SU-DHL-6 (cell line): ENCODE data around the gene GTF2IRD2.
"Not testable (repeated sequence)": the region's sequence is repeated elsewhere in the genome, so short reads cannot be mapped to it uniquely, and the experiment has no call there.

Experiments
- H2AFZ ChIP-seq: fragments of 200-600 bp; sonication (generic); 2 replicates; pipeline ENCODE4 v1.6.1; 2014; ENCODE audit warnings: low read depth, mild to moderate bottlenecking, moderate library complexity, mixed read lengths, antibody characterized with exemption, low read length; ENCODE audit not compliant: severe bottlenecking
- H3F3A ChIP-seq: fragments of 200-600 bp; shearing (Covaris generic); 2 replicates; pipeline ENCODE4 v1.6.0; 2016; ENCODE audit warnings: antibody characterized with exemption, mild to moderate bottlenecking; ENCODE audit not compliant: insufficient read depth
- H3K27ac ChIP-seq: fragments of 200-600 bp; sonication (generic); 2 replicates; pipeline ENCODE4 v1.5.1; 2016; ENCODE audit warnings: low read depth, mild to moderate bottlenecking, low read length, moderate library complexity, mixed read lengths
- H3K27me3 ChIP-seq: fragments of 200-600 bp; sonication (generic), shearing (Covaris generic); 2 replicates; pipeline ENCODE4 v1.6.0; 2014; ENCODE audit warnings: mild to moderate bottlenecking, low read length
- H3K36me3 ChIP-seq: fragments of 200-600 bp; sonication (generic); 2 replicates; pipeline ENCODE4 v1.6.1; 2014; ENCODE audit warnings: mild to moderate bottlenecking, low read length, mixed read lengths
- H3K4me2 ChIP-seq: fragments of 300-600, 200-600 bp; shearing (Covaris generic), sonication (generic); 2 replicates; pipeline ENCODE4 v1.6.0; 2014; ENCODE audit warnings: low read length, low read depth, mild to moderate bottlenecking; ENCODE audit not compliant: poor library complexity, severe bottlenecking
- H3K4me3 ChIP-seq: fragments of 200-600 bp; sonication (generic); 2 replicates; pipeline ENCODE4 v1.5.1; 2014; ENCODE audit warnings: antibody characterized with exemption, low read length, mild to moderate bottlenecking, mixed read lengths; ENCODE audit not compliant: insufficient read depth, poor library complexity, severe bottlenecking
- H3K79me2 ChIP-seq: fragments of 200-600 bp; sonication (generic); 2 replicates; pipeline ENCODE4 v1.6.1; 2014; ENCODE audit warnings: mild to moderate bottlenecking, low read length, moderate library complexity; ENCODE audit not compliant: insufficient read depth
- H3K9ac ChIP-seq: fragments of 200-600 bp; sonication (generic); 2 replicates; pipeline ENCODE4 v1.7.0; 2014; ENCODE audit warnings: mild to moderate bottlenecking, low read length
- H3K9me2 ChIP-seq: fragments of 200-600 bp; sonication (generic); replicated peaks from 2 replicates; pipeline ENCODE4 v1.6.1; 2014; ENCODE audit warnings: low read length; ENCODE audit not compliant: insufficient read depth
- H3K9me3 ChIP-seq: fragments of 200-600 bp; sonication (generic); 2 replicates; pipeline ENCODE4 v1.6.1; 2014; ENCODE audit warnings: low read length, mixed read lengths; ENCODE audit not compliant: insufficient read depth
- H4K20me1 ChIP-seq: fragments of 200-600 bp; sonication (generic); 2 replicates; pipeline ENCODE4 v1.6.1; 2014; ENCODE audit warnings: low read depth, mild to moderate bottlenecking, antibody characterized with exemption, low read length, moderate library complexity, mixed read lengths

Gene GTF2IRD2

DNA sequence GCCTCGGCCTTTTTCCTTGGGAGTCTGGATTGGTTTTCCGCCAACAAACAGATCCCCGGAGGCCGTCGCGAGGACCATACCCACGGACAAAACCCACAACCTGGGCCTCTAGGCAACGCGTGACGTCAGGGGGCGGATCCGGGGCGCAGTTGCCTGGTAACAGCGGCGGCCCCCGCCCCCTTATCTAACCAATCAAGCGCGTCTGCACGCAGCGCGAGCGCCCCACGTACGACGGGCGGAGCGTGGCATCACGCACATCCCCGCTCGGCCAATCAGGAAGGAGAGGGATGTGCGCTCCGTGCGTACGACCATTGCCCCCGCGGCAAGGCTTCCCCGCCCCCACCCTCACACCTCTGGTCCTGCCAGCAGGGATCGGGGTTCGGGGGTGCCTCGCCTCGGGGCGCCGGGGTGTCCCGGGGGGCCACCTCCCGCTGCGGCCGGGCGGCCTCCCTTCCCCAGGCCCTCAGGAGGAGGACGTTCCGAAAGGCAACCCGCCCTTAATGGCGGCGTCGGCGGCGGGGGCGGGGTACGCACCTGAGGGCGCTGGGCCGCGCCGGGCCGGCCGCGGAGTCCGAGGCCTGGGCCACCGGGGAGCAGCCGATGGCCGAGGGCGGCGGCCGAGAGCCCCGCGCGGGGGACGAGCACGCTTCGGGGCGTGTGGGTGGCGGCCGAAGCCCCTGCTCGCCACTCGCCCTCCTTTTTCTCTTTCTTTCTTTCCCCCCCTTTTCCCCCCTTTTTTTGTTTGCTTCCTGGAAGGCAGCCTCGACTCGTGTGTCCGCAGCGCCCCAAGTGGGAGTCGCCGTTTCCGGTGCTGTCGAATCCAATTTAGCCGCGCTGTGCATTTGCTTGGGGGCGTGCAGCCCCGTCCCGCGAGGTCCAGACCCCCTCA is at the start of gene GTF2IRD2:
Gene GTF2IRD2 (minus strand): TSS at position 773 of the 889 bp plus-strand sequence. CDS start 15,227 bp downstream, outside the sequence.
- H3K79me2 ChIP-seq, H2AFZ ChIP-seq, H3K36me3 ChIP-seq, H3K9me3 ChIP-seq, H4K20me1 ChIP-seq, H3K27me3 ChIP-seq, H3K9me2 ChIP-seq, H3K4me3 ChIP-seq, H3F3A ChIP-seq: not testable (repeated sequence)
- Histone ChIP-seq H3K27ac (peak within 1 kb of the TSS; percentile 35; the same call in 1 of the 2 replicates), H3K4me2 (peak within 1 kb of the TSS; percentile 24), H3K9ac (peak within 1 kb of the TSS; percentile 44; the same call in 1 of the 2 replicates)

DNA sequence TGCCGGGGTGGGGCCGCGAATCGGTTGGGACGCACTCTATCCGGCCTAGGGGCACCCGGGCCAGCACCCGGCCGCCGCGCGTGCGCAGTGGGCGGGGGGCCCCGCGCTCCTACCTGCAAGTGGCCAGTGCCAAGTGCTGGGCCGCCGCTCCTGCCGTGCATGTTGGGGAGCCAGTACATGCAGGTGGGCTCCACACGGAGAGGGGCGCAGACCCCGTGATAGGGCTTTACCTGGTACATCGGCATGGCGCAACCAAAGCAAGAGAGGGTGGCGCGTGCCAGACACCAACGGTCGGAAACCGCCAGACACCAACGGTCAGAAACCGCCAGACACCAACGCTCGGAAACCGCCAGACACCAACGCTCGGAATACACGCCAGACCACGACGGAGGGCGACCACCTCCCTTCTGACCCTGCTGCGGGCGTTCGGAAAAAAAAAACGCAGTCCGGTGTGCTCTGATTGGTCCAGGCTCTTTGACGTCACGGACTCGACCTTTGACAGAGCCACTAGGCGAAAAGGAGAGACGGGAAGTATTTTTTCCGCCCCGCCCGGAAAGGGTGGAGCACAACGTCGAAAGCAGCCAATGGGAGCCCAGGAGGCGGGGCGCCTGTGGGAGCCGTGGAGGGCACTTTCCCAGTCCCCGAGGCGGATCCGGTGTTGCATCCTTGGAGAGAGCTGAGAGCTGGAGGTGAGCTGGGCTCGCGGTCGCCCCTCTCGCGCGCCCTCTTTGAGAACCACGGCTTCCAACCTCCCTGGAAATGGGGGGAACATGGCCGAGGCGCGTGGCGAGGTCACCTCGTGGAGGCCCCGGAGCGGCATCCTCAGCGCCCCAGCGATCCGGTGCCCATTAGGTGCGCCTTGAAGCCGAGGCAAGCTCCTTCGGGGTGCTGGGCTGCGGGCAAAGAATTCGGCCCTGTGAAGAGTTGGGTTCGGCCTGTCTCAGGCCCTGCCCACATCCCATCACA is 39.0 kb upstream of the GTF2IRD2 start:
- peak overlapping the region; percentile 35 for H3K4me2 ChIP-seq
- H3K79me2 ChIP-seq, H3K9me3 ChIP-seq, H4K20me1 ChIP-seq, H3K9me2 ChIP-seq, H3F3A ChIP-seq, H3K36me3 ChIP-seq, H2AFZ ChIP-seq, H3K27me3 ChIP-seq: not testable (repeated sequence)
- peak overlapping the region; percentile 70 for H3K9ac ChIP-seq
- peak overlapping the region; percentile 76 for H3K27ac ChIP-seq
- H3K4me3 ChIP-seq: peak overlapping the region; percentile 60

DNA sequence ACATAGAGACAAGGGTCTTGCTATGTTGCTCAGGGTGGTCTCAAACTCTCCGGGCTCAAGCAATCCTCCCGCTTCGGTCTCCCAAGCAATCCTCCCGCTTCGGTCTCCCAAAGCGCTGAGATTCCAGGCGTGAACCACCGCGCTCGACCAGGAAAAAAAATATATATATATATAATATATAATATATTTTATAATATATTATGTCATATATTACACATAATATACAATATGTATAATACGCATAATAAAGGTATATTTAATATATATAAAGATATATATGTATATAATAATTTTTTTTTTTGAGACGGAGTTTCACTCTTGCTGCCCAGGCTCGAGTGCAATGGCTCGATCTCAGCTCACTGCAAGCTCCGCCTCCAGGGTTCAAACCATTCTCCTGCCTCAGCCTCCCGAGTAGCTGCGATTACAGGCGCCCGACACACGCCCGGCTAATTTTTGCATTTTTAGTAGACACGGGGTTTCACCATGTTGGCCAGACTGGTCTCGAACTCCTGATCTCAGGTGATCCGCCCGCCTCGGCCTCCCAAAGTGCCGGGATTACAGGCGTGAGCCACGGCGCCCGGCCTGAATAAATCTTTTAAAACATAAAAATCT is 38.2 kb upstream of the GTF2IRD2 start:
- not testable (repeated sequence) for H3K4me3 ChIP-seq, H4K20me1 ChIP-seq, H3K9me3 ChIP-seq, H3K4me2 ChIP-seq, H3K27ac ChIP-seq, H2AFZ ChIP-seq, H3K9me2 ChIP-seq, H3K79me2 ChIP-seq, H3F3A ChIP-seq, H3K36me3 ChIP-seq, H3K27me3 ChIP-seq
- peak overlapping the region; percentile 62; the same call in 1 of the 2 replicates for H3K9ac ChIP-seq

DNA sequence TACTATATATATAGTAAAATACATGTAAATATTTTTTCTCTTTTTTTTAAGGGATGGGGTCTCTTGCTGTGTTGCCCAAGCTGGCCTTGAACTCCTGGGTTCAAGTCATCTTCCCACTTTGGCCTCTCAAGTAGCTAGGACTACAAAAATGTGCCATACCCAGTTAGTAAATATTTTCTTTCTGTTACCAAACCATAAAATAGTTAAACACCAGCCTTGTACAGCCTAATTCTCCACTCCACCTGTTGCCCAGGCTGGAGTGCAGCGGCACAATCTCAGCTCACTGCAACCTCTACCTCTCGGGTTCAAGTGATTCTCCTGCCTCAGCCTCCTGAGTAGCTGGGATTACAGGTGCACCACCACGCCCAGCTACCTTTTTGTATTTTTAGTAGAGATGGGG is 33.9 kb upstream of the GTF2IRD2 start:
- not testable (repeated sequence) for H2AFZ ChIP-seq, H3K9me3 ChIP-seq, H3K79me2 ChIP-seq, H3K9ac ChIP-seq, H3F3A ChIP-seq, H3K4me2 ChIP-seq, H3K27ac ChIP-seq, H3K9me2 ChIP-seq, H3K4me3 ChIP-seq, H4K20me1 ChIP-seq, H3K27me3 ChIP-seq, H3K36me3 ChIP-seq

DNA sequence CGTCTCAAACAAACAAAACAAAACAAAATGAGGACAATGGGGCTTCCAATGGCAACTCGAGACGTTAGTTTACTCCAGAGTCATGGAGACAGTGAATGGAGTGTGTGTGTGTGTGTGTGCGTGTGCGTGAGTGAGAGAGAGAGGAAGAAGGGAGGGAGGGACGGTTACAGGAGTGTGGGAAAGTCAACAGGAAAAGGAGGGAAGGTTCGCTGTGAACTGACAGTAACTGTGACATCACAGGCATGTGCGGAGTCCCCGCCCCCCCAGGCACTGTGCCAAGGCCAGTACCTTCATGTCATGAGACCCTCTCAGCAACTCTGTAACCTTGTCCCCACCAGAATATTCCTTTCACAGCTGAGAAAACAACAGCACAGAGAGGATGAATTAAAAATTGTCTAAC is 30.7 kb upstream of the GTF2IRD2 start:
- H4K20me1 ChIP-seq, H3K4me3 ChIP-seq: not testable (repeated sequence)

DNA sequence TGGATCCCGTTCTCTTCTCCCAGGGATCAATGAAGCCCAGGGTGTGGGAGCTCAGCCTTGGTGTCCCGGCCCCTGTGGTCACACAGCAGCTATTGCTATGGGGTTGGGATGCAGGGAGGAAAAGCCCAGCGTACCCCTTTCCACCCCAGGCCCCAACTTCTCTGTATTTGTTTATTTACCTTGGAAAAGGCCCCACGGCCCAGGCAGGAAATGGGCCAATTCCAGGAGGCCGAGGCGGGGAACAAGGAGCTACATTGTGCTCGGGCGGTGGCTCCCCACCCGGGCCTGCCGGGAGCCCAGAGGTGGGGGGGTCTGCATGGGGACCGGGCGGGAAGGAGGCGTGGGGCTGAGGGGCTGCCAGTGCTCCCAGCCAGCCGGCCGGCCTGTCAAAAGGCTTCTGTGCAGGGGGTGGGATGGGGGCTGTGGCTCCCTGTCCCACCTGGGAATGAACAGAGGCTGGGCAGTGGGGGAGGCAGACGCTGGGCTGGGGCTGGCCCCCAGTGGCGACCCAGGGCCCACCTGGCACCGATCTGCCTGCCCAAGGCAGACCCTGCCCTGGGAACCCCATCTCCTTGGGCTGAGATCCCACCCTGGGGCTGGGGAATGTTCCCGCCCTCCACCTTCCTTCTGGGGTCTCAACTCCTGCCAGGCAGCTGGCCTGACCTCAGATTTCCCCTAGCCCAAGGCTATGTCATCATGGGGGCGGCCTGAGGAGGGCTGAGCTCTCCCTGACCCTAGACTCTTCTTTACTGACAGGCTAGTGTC is 23.5 kb upstream of the GTF2IRD2 start:
- H3K4me3 ChIP-seq, H3K9ac ChIP-seq: not testable (repeated sequence)

More for the DNA sequence above, 30.7 kb upstream of the GTF2IRD2 start:
- H3K27ac ChIP-seq, H3K27me3 ChIP-seq, H3K9me3 ChIP-seq, H3F3A ChIP-seq, H3K36me3 ChIP-seq, H3K9ac ChIP-seq, H3K79me2 ChIP-seq, H3K4me2 ChIP-seq, H2AFZ ChIP-seq, H3K9me2 ChIP-seq: not testable (repeated sequence)

DNA sequence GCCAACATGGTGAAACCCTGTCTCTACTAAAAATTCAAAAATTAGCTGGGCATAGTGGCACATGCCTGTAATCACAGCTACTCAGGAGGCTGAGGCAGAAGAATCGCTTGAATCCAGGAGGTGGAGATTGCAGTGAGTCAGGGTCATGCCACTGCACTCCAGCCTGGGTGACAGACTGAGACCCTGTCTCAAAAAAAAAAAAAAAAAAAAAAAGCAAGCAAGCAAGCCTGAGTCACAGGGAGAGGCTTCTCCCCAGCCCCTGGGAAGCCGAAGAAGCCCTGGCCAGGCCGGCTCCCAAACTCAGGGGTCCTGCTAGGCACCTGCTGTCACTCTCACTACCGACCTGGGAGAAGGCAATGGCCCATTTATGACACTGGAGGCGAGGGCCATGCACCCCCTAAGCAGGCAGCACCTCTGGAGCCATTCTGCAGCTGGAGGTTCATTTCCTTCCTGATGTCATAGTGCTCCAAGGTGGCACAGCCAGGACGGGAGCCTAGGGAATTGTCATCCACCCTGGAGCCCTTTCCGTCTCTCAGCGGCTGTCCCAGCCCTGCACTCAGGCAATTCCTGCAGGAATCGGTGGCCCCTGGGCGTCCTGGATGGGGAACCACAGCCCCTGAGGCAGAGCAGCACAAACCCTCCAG is 22.8 kb upstream of the GTF2IRD2 start:
- H3K27ac ChIP-seq, H3K36me3 ChIP-seq, H3K79me2 ChIP-seq, H3F3A ChIP-seq, H3K4me2 ChIP-seq, H3K9me3 ChIP-seq, H3K9me2 ChIP-seq, H4K20me1 ChIP-seq, H3K9ac ChIP-seq, H2AFZ ChIP-seq, H3K27me3 ChIP-seq, H3K4me3 ChIP-seq: not testable (repeated sequence)

More for the DNA sequence above, 23.5 kb upstream of the GTF2IRD2 start:
- H3K27me3 ChIP-seq, H3K9me2 ChIP-seq, H3F3A ChIP-seq, H3K4me2 ChIP-seq, H2AFZ ChIP-seq, H4K20me1 ChIP-seq, H3K79me2 ChIP-seq, H3K9me3 ChIP-seq, H3K36me3 ChIP-seq, H3K27ac ChIP-seq: not testable (repeated sequence)
